ENCODE measurements around the gene HTATIP2.

DNA sequence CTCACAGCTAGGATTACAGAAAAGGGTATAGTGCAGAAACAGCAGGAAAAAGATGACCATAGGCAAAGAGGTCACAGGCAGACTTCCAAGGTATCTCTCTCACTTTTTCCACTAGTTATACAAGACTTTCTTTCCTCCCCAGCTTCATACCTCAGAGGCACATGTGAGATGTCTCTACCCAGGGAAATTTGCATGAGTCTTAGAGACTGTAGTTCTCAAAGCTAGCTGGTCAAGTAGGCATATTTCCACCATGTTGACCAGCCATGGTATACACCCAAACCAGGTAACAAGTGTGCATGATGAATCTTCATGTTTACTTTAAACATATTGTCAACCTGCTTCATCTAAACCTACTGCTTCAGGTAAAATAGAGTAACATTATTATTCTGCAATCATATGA is 51.9 kb downstream of the HTATIP2 start:
- no peak for TF ChIP-seq POLR2A (IDR thresholded peaks at IDR 0.05)
- TF ChIP-seq, protein P1, sequence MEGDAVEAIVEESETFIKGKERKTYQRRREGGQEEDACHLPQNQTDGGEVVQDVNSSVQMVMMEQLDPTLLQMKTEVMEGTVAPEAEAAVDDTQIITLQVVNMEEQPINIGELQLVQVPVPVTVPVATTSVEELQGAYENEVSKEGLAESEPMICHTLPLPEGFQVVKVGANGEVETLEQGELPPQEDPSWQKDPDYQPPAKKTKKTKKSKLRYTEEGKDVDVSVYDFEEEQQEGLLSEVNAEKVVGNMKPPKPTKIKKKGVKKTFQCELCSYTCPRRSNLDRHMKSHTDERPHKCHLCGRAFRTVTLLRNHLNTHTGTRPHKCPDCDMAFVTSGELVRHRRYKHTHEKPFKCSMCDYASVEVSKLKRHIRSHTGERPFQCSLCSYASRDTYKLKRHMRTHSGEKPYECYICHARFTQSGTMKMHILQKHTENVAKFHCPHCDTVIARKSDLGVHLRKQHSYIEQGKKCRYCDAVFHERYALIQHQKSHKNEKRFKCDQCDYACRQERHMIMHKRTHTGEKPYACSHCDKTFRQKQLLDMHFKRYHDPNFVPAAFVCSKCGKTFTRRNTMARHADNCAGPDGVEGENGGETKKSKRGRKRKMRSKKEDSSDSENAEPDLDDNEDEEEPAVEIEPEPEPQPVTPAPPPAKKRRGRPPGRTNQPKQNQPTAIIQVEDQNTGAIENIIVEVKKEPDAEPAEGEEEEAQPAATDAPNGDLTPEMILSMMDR (IDR thresholded peaks at IDR 0.05): no peak

All from right lobe of liver (tissue), 4 donors.